Osteoblast (primary cell): ENCODE data around the gene PTPRN2. TPM values are rescaled to one million over a fixed set of nuclear protein-coding genes. Genes with fewer than 3 reads are reported as not detected.
"Not testable (repeated sequence)": the region's sequence is repeated elsewhere in the genome, so short reads cannot be mapped to it uniquely, and the experiment has no call there.

Source experiments
- DNase-seq: peaks from one replicate; pipeline ENCODE4 v3.0.0; 2011; ENCODE audit warnings: low spot score, mixed read lengths; ENCODE audit not compliant: insufficient read length; ENCODE audit errors: missing footprints
- H2AFZ ChIP-seq: 2 replicates; pipeline ENCODE4 v1.6.0; 2011; ENCODE audit warnings: mild to moderate bottlenecking, low read length
- H3K27ac ChIP-seq: 2 replicates; pipeline ENCODE4 v1.5.1; 2011; ENCODE audit warnings: mild to moderate bottlenecking, low read depth, low read length, moderate library complexity
- H3K27me3 ChIP-seq: 2 replicates; pipeline ENCODE4 v1.6.0; 2012; ENCODE audit warnings: mild to moderate bottlenecking, control low read depth, inconsistent platforms, low read length, moderate library complexity; ENCODE audit not compliant: insufficient read depth
- H3K36me3 ChIP-seq: 2 replicates; pipeline ENCODE4 v1.5.1; 2011; ENCODE audit warnings: mild to moderate bottlenecking, low read length, control low read depth, moderate library complexity; ENCODE audit not compliant: insufficient read depth
- H3K4me1 ChIP-seq: 2 replicates; pipeline ENCODE4 v1.5.1; 2011; ENCODE audit warnings: mild to moderate bottlenecking, low read length, control low read depth, moderate library complexity; ENCODE audit not compliant: insufficient read depth
- H3K4me2 ChIP-seq: 2 replicates; pipeline ENCODE4 v1.6.0; 2011; ENCODE audit warnings: mild to moderate bottlenecking, low read length; ENCODE audit not compliant: insufficient read depth
- H3K4me3 ChIP-seq: fragments of 200-600 bp; sonication (generic); 3 replicates; pipeline ENCODE4 v1.5.1; 2012; ENCODE audit warnings: mild to moderate bottlenecking, low read length, inconsistent platforms; ENCODE audit not compliant: insufficient read depth
- H3K79me2 ChIP-seq: 2 replicates; pipeline ENCODE4 v1.6.0; 2012; ENCODE audit warnings: mild to moderate bottlenecking, low read length, control low read depth, inconsistent platforms; ENCODE audit not compliant: insufficient read depth
- H3K9me3 ChIP-seq: 2 replicates; pipeline ENCODE4 v1.5.1; 2011; ENCODE audit warnings: low read depth, low read length, control low read depth
- H4K20me1 ChIP-seq: 2 replicates; pipeline ENCODE4 v1.6.0; 2012; ENCODE audit warnings: mild to moderate bottlenecking, low read length, control low read depth; ENCODE audit not compliant: insufficient read depth
- CTCF ChIP-seq: IDR thresholded peaks from 2 replicates; pipeline ENCODE4 v1.5.1; 2011; ENCODE audit warnings: mild to moderate bottlenecking, low read depth, low read length, moderate library complexity; ENCODE audit errors: extremely low read depth
- total RNA-seq: library from RNA; depleted of rRNA; stranded (reverse); fragments of >200 nt; gene quantifications from 2 replicates; pipeline ENCODE4 v1.2.3, GENCODE V29; 2012

Gene PTPRN2
- total RNA-seq, 1 donor: 0.36 TPM

GRCh38 chr7:158407581-158408317, 179.9 kb downstream of the PTPRN2 start:
- Histone ChIP-seq H3K4me2 (no peak overlapping the region), H3K27me3 (no peaks in the 10 kb centered on the region), H3K4me1 (no peaks in the 10 kb centered on the region), H3K79me2 (no peaks in the 10 kb centered on the region), H3K4me3 (no peak overlapping the region), H3K27ac (no peak overlapping the region), H3K9me3 (no peaks in the 10 kb centered on the region), H4K20me1 (no peaks in the 10 kb centered on the region), H3K36me3 (no peaks in the 10 kb centered on the region), H2AFZ (no peak overlapping the region)
- TF ChIP-seq CTCF: no peak
- DNase-seq: no peak

DNA sequence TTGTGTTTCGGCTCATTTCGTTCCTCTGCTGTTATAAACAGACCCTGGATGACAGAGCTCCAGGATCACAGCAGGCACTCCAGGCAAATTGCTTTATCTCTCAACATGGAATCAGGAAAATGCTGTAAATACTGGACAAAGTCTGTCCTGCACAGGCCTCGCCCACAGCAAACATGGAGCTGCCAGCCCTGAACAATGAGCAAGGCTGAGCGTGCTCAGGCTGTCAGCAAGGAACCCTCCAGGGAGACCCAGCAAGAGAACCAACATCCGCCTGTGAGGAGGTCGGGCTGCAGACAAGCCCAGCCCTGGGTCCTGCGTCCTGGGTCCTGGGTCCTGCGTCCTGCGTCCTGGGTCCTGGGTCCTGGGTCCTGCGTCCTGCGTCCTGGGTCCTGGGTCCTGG, 180.8 kb downstream of the PTPRN2 start:
- H4K20me1 ChIP-seq: no peaks in the 10 kb centered on the region
- no peaks in the 10 kb centered on the region for H3K36me3 ChIP-seq
- H2AFZ ChIP-seq: no peak overlapping the region
- TF ChIP-seq CTCF: no peak
- no peak for DNase-seq
- H3K4me1 ChIP-seq: no peaks in the 10 kb centered on the region
- no peaks in the 10 kb centered on the region for H3K27me3 ChIP-seq
- H3K4me2 ChIP-seq: no peak overlapping the region
- no peaks in the 10 kb centered on the region for H3K79me2 ChIP-seq
- no peak overlapping the region for H3K4me3 ChIP-seq
- H3K27ac ChIP-seq: no peak overlapping the region
- H3K9me3 ChIP-seq: no peaks in the 10 kb centered on the region

DNA sequence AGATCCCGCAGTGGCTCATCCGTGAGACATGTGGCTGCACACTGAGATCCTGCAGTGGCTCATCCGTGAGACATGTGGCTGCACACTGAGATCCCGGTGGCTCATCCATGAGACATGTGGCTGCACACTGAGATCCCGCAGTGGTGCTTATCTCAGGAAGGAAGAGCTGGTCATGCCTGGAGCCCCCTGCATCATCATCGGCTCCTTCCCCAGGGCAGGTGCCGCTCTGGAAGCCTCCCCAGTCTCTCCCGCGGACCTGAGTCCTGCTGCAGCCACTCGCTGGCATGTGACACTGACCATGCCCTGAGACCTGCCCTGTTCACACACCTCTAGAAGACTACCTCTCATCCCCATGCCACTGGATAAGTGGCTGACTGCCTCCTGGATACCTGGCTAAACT, 181.3 kb downstream of the PTPRN2 start:
- no peaks in the 10 kb centered on the region for H3K79me2 ChIP-seq
- no peaks in the 10 kb centered on the region for H3K4me1 ChIP-seq
- H2AFZ ChIP-seq: no peak overlapping the region
- no peak for TF ChIP-seq CTCF
- H3K27me3 ChIP-seq: no peaks in the 10 kb centered on the region
- no peak overlapping the region for H3K4me2 ChIP-seq
- DNase-seq: no peak
- H4K20me1 ChIP-seq: no peaks in the 10 kb centered on the region
- H3K9me3 ChIP-seq: no peaks in the 10 kb centered on the region
- no peak overlapping the region for H3K27ac ChIP-seq
- no peaks in the 10 kb centered on the region for H3K36me3 ChIP-seq
- no peak overlapping the region for H3K4me3 ChIP-seq

GRCh38 chr7:158405771-158406170, 181.9 kb downstream of the PTPRN2 start:
- not testable (repeated sequence) for H2AFZ ChIP-seq, H3K9me3 ChIP-seq, H3K27ac ChIP-seq, H3K4me2 ChIP-seq, H3K4me3 ChIP-seq, H3K79me2 ChIP-seq, H3K27me3 ChIP-seq, DNase-seq, H3K4me1 ChIP-seq, H4K20me1 ChIP-seq, H3K36me3 ChIP-seq
